Stimulated activated naive CD8-positive, alpha-beta T cell treated with anti-CD3 and anti-CD28 coated beads, Interleukin-15, Interleukin-2, amounts not matched to agents 100 U/mL and 50 U/mL, for 24 hours (primary cell): Measurements from ENCODE around the gene NUDCD3.

ENCODE experiments used
- ATAC-seq: fragments of 150-1000 bp; cut with Tn5 transposase; one replicate; pipeline ENCODE4 v1.10.0; 2021
- DNase-seq: peaks from one replicate; pipeline ENCODE4 v3.0.0; 2021

NUDCD3 gene

DNA sequence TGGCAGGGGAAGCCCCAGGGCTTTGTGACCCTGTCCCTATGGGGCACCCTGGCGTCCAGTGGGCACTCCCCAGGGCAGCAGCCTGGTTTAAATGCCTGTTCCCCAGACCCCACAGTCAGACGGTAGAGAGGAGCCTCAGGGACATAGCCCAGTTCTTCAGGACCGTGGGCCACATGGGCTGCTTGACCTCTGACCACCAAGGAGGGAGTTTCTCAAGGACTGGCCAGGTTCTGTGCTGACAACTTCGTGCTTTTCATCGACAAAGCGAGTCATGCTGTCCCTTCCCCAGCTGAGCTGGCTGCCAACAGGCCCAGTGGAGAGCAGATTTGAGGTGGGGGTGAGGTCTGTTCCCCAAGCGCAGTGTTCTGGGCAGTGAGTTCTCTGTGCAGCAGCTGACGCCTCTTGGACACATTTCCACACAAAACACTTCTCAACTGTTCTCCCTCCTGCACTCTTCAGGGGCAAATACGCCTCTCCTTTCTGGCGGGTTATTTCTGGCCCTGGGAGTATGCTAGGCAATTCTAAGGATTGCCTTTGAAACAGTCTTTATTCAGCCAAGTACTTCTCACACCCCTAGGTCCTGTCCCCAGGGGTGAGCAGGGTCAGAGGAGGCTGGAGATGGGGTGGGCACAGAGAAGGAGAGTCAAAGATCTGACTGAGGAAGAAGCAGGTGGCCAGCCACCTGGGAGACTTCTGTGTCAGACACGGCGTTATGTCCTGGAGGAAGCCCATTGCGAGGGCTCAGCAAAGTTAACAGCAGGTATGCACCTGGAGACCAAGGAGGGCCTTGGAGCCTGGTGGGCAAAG, 107.8 kb downstream of the NUDCD3 start:
- ATAC-seq: no peak

DNA sequence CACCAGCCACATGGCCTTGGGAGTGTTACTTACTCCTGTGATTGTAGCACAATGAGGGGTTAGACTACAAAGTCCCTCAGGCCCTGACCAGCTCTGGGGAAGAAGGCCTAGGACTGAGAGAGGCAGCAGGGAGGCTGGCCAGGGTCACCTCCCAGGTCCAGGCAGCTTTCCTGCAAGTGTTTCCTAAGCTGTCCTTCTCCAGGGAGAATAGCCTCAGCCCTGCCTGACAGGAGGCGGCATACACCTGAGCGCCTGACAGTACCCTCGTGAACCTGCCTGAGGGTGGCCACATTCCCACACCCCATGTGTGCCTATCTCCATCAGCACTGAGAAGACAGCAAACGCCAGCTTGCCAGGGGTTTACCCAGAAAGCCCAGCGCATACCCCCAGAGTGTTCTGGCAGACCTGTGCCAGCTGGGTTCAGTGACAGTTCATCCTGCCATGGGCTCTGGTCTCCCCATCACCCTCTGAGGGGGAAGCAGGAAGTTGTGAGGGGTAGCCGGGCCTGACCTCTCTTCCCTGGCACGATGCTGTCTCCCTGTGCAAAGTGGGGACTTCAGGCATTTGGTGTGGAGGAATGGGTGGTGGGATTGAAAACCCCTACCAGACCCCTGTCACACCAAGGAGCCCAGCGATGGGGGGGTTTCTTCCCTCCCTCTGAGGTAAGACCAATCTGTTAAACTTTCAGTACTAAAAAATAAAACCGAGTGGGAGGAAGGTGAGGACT, 108.8 kb downstream of the NUDCD3 start:
- DNase-seq: no peak
- ATAC-seq: no peak

More for the DNA sequence above, 107.8 kb downstream of the NUDCD3 start:
- DNase-seq: no peak

DNA sequence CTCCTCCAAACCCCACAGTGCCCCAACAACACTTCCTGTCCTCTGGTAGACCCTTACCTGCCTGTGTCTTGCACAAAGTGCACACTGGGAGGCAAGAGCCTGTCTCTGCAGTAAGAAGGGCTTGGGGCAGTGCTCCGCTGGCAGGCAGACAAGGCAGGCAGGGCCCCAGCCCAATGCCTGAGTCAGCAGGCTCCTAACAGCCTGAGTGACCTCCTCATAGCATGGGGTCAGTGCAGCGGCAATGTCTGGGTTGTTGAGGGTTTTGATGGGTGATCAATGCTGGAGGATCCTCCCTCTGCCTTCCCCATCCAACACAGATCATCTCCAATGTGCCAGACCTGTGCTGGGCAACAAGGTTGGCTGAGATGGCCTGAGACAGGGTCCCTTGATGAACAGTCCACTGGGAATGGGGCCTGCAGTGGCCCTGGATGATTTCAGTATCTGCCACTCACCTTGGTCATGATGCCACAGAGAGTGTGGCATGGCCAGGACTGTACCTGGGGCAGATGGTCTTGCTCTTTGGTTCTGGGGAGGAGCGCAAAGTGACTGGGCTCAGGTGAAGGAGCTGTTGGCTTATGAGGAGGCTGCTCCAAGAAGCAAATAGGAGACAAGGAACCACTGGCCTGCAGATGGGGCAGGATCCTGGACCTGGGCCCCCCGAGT, 109.5 kb downstream of the NUDCD3 start:
- ATAC-seq (no peak), DNase-seq (no peak)

DNA sequence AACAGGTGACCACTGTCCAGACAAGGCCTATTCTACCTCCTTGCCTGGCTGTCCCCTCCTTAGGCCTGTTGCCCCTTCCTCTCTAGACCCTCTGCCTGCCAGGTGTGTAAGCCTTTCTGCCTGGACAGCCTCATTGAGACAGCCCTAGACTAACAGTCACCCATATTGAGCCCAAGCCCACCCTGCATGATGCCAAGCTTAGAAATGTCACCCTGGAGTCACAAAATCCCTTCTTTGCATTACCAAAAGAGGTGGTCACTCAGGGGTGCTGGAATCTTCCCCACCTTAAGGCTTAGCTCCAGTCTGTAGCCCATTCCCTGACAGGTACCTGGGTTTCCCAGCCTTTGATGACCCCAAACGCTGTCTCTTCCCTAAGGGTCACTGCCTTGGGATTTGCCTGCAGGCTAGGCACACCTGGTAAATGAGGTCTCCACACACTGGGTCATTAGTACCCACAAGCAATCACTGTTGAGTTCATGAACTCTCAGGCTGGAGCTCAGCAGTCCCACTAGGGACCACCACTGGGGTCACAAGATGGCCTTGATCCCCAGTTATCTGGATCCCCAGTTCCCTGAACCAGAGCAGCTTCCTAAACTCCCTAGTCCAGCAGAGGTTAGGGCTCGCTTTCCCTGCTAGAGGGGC, 110.1 kb downstream of the NUDCD3 start:
- no peak for DNase-seq
- ATAC-seq: no peak

DNA sequence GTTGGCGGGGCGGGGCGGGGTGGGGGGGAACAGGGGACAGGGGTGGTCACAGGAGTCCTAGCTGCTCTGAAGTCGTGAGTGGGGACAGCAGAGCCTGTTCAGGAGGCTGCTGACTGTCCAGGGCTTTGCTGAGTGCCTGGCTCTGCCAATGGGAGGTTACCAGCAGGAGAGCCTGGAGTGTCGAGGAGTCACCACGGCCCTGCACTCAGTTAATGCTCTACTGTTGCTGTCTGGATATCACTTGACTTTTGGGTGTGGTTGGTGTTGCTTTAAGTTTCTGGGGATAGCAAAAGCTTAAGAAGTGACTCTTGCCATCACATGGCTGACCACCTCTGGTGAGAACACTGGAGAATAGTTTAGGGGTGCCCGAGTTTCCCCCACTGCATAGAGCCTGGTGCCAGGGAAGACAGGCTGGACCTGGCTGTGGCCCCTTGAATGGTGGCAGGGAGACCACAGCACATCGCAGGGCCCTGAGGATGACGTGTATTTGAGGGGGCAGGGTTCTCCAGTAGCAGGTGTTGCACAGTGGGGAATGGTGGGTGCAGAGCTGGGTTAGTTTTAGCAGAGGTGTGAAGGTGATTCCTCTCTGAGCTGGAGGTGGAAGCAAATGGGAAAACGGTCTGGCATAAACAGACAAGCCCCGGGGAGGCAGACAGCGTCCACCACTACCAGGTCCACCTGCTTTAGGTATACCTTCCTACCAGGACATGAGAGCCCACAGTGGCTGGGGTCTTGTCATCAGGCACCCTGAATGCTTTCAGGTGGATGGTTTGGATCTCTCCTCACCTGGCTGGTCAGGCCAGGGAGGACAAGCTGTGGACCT, 110.9 kb downstream of the NUDCD3 start:
- ATAC-seq: no peak
- no peak for DNase-seq

DNA sequence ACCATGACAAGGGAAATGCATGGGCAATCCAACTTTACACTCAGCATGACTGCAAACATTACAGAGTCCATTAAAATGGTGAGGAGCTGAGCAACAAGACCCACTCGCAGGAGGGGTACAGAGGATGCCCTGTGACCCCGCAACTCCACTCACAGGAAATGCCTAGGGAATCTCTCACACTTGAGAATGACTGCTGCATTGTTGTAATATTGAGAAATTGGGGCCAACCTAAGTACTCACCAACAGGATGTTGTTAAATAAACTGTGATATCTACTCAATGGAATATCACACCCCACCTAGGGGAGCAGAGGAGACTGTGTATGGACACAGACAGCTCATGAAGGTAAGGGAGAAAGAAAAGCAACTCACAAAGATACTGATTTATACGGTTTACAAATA, 111.7 kb downstream of the NUDCD3 start:
- ATAC-seq: no peak
- no peak for DNase-seq

DNA sequence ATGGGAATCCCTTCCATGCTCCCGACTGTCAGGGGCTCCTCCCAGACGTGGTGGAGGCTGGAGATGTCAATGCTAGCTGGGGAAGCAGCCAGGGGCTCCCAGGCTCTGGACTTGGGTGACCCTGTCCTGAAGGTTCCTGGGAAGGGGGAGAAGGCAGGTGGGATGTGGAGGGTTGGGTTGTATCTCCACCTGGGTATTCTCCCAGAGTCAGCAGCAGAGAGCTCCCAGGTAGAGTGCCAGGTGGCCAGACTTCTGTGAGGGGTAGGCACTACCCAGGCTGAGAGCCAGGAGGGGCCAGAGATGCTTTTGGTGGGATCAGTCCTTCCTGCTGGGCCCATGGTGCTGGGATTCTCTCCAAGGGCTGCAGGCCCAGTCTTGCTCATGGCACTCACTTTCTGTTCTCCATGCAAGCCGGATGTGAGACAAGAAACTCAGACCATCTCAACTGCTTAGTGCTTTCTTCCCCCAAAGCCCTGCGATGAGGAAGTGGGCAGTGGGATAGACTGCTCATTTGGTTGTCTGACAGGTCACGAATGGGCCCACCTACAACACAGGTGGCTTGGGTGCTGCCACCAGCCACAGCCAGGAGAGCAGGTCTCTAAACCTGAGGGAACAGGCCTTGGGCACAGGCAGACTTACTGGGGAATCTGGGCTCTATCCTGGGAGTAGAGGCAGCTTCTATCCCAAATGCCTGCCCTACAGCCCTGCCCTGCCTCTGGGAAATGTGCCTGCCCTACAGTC, 112.6 kb downstream of the NUDCD3 start:
- ATAC-seq (no peak), DNase-seq (no peak)

DNA sequence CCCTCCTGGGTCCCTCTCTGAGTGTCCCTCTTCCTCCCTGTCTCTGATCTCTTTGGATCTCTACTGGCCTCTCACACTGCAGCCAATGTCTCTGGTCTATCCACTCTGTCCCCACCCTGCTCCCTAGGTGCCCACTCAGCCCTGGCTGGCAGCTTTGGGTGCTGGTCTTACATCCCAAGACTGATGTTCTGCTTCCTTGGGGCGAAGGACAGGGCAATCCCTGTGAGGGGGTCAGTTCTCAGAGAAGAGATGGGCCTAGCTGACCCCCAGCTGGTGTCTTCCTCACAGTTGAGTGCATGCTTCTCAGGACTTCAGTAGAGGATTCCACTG, 113.4 kb downstream of the NUDCD3 start:
- ATAC-seq: no peak

DNA sequence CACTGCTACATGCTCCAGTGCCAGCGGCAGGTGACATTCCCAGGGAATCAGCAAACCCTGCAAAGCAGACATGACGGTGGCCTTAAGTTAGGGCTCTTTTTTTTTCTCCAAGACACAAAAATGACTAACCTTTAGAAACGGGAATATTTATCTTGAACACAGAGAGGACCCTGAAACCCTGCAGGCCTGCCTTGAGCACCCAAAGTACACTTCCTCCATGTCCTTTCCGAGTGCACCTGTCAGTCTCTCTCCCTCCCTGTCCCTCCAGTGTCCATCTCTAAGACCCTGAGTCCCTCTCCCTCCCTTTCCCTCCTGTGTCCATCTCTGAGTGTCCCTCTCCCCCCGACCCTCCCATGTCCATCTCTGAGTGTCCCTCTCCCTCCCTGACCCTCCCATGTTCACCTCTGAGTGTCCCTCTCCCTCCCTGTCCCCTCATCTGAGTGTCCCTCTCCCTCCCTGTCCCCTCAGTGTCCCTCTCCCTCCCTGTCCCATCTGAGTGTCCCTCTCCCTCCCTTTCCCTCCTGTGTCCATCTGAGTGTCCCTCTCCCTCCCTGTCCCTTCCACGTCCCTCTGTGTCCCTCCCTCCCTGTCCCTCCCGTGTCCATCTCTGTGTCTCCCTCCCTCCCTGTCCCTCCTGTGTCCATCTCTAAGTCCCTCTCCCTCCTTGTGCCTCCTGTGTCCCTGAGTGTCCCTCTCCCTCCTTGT, 113.9 kb downstream of the NUDCD3 start:
- ATAC-seq: no peak

More for the DNA sequence above, 113.4 kb downstream of the NUDCD3 start:
- DNase-seq: no peak

DNA sequence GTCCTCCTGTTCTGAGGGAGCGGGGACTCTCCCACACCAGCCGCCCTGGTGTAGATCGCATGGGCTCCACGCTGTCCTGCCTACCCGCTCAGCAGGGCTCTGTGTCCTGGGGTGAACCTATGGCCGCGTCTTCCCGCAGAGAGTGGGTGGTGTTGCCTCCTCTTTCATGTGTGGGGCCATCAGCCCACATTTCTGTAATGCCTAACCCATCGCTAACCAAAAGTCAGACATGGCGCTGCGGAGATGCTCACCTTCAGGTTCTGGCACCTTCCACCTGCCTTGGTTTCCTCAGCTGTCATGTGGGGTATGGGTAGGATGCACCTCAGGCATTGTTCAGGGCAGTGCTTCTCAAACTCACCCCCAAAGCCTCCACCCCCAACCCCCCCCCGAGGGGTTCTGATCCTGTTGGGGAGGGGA, 114.5 kb downstream of the NUDCD3 start:
- ATAC-seq (no peak), DNase-seq (no peak)

More for the DNA sequence above, 113.9 kb downstream of the NUDCD3 start:
- DNase-seq: no peak

DNA sequence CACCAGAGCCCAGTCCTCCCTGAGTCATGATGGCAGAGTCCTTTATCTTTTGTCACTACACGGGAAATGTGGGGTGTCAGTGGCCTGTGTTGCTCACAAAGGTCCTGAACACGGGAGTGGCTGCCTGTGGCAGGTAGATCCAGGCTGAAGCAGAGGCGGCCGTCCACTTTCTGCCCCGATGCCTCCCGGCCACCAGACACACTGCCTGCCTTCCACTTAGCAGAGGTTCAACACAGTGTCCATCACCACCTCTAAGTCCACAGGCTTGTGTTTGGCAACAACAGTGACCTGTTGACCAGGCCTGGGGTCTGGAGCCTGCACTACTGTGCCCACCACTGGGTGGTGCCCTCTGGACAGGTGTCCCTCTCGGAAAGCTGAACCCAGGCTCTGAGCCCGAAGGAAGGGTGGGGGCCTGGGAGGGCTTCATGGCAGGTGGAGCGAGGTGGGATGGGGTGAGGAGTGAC, 115.2 kb downstream of the NUDCD3 start:
- DNase-seq (peak; percentile 25), ATAC-seq (peak; percentile 25)

DNA sequence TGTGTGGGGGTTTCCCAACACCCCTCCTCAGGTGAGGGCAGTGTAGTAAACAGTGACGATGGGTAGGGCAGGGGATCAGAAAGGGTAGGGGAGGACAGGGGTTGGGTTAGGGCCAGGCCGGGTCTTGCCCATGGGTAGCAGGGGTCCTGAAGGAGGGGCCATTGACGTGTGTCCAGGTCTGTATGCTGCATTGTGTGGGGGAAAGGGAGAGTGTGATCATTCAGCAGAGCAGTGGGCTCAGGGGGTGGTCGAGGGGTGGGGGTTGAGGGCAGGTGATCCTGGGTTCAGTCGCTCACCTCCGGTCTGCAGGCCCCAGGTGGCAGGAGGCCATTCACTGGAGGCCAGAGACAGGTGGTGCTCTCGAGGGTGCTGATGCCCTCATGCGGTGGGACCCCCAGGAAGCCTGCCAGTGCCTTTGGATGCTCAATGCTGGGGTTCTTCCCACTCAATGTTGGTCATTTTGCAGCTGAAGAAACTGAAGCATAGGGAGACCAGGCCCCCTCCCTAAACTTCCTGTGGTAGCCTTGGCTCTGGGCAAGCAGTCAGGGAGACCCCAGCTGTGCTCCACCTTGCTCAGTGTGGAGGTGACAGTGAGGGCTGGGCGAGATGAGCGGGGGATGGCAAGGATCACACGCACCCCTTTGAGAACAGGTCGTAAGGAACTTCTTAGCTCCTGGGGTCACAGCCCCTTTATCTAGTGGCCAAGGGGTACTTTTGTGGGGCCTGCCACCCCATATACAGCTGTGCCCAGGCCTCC, 116.3 kb downstream of the NUDCD3 start:
- no peak for ATAC-seq
- DNase-seq: no peak

DNA sequence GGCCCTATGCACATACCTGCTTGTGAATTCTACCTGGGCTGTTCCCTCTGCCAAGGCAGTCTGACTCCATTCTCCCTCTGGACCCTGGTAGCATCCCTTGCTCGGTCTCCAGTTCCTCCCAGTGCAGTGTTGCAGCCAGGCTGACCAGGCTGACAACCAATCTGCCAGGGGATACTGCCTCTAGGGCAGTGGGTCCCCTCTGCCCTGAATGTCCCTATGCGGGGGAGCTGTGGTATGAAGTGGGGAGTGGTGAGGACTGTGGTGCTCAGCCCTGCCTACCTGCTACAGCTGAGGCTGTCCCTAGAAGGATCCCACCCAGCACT, 117.1 kb downstream of the NUDCD3 start:
- ATAC-seq (no peak), DNase-seq (no peak)

DNA sequence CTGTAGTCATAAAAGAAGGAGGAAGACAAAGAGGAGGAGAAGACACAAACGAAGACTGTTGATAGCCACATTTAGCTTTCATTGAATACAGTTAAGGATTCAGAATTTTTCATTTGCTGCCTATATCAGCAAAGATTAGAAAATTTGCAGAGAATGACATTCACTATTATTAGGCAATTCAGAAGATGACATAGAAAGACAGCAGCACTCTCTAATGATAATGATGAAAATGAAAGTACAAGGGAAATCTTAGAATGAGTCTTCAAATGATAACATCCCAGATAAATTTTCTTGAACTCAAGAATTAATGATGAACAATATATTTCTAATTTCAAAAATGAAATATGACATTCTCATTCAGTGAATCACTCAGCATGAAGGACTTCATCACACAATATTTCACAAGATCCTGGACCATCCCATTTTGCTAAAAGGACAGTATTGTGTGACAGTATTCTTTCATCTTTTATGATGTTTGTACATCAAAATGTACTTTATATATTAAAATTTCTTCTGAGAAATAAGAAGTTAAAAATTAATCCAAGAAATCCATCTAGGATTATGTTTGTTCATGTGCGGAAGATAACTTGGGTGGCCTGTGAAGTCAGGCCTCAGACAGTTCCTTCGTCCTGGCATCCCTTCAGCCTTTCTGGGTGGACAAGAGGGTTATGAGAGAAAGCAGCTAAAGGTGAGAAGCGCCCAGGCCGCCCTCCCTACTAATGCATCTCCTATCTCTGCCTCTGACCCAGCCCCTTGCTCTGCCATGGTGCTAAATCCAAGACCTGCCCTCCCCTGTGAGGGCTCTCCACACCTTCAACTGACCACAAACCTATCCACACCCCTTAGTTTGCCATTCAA, 117.7 kb downstream of the NUDCD3 start:
- no peak for DNase-seq
- ATAC-seq: no peak

DNA sequence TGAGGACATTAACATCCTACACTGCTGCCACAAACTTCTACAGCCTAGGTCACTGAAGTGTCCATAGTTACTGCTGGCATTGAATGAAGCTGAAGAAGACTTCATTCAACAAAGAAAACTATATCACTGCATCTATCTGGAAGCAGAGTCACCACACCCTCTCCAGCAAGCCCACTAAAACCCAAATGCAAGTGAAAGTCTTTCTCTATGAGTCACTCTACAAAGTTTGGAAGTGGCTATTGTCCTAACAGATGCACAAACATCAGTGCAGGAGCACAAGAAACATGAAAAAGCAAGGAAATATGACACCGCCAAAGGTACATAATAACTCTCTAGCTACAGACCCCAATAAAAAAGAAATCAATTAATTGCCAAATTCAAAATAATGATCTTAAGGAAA, 121.6 kb downstream of the NUDCD3 start:
- no peak for DNase-seq
- no peak for ATAC-seq

DNA sequence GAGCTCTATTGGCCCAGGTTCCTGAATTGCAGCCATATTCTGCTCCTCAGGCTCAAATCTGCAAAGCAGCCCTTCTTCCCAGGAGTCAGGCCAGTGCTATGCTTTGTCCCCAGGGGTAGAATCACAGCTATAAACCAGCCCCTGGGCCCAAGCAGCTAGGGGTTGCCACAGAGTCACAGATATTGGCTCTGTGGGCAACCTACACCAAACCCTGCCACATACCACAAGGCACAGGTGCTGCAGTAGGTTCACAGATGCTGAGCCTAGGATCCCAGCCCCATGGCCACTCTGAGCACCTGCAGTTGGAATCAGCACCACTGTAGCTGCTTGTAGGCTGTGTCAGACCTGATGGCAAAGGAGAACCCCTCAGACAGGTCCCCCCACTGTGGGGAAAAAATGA, 122.0 kb downstream of the NUDCD3 start:
- DNase-seq (no peak), ATAC-seq (no peak)

DNA sequence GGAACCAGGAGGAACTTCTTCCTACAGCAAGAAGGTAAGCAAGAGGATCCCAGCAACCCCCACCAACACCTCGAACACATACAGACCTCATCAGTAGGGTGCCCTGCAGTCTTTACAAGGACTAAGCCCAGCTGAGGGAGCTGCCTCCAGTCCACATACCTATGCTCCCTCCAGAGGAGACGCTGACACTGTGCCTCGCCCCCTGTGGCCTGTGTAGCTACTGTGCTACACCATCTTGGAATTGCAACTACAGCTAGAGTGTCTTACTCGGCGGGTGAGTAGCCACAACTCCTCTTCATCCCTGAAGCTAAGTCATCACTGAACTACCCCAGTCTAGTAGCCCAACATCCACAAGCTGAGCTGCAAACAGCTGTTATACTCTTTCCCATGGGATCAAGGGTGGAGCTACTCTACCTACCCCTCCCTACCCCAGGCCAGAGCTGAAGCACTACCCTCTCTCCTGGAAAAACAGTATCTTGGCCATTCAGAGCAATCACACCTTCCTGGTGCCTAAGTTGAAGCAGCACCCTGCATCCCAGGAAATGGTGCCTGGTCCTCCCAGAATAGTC, 122.9 kb downstream of the NUDCD3 start:
- no peak for ATAC-seq

DNA sequence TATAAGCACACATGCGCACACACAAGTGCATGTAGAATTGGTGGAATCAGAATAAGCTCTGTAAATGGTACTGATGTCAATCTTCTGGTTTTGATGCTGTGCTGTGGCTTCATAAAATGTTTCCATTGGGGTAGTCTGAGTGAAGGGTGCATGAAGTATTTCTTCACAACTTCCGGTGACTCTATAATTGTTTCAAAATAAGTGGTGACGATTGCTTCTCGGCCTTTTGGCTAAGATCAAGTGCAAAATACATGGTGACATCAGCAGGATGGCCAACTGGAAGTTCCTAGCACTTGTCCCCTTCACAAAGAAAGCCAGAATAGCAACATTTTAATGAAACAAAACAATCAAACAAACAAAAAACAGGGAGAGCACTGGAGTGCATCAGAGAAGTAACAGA, 123.5 kb downstream of the NUDCD3 start:
- DNase-seq (no peak), ATAC-seq (no peak)

More for the DNA sequence above, 122.9 kb downstream of the NUDCD3 start:
- no peak for DNase-seq
